H9 (cell line): ENCODE data around the gene TMTC2. TPM values are rescaled to one million over a fixed set of nuclear protein-coding genes. Genes with fewer than 3 reads are reported as not detected.

Experiments used
- DNase-seq: peaks from one replicate; pipeline ENCODE4 v3.0.0-alpha.2; 2017
- H2AFZ ChIP-seq: one replicate; pipeline ENCODE4 v1.6.1; 2013; ENCODE audit warnings: mild to moderate bottlenecking, low read length, control low read depth, moderate library complexity
- H2AK5ac ChIP-seq: 2 replicates; pipeline ENCODE4 v1.6.1; 2013; ENCODE audit warnings: low read length, control low read depth, mixed read lengths; ENCODE audit not compliant: insufficient read length
- H2BK120ac ChIP-seq: one replicate; pipeline ENCODE4 v1.6.1; 2013; ENCODE audit warnings: low read depth, mild to moderate bottlenecking, low read length, control low read depth, inconsistent platforms; ENCODE audit not compliant: poor library complexity, severe bottlenecking
- H2BK12ac ChIP-seq: 2 replicates; pipeline ENCODE4 v1.6.1; 2013; ENCODE audit warnings: low read length, control low read depth, mixed read lengths, low read depth; ENCODE audit not compliant: insufficient read length
- H2BK15ac ChIP-seq: 2 replicates; pipeline ENCODE4 v1.6.1; 2013; ENCODE audit warnings: low read depth, low read length, control low read depth
- H2BK20ac ChIP-seq: one replicate; pipeline ENCODE4 v1.6.1; 2013; ENCODE audit warnings: low read depth, mild to moderate bottlenecking, low read length, control low read depth, inconsistent platforms; ENCODE audit not compliant: poor library complexity, severe bottlenecking
- H2BK5ac ChIP-seq: 2 replicates; pipeline ENCODE4 v1.6.1; 2013; ENCODE audit warnings: low read length, control low read depth, mixed read lengths; ENCODE audit not compliant: insufficient read length
- H3K14ac ChIP-seq: 2 replicates; pipeline ENCODE4 v1.6.1; 2013; ENCODE audit warnings: low read length, control low read depth; ENCODE audit not compliant: insufficient read depth
- H3K18ac ChIP-seq: 2 replicates; pipeline ENCODE4 v1.6.1; 2013; ENCODE audit warnings: low read depth, mild to moderate bottlenecking, mixed read lengths, low read length, control low read depth; ENCODE audit not compliant: insufficient read length
- H3K23ac ChIP-seq: 2 replicates; pipeline ENCODE4 v1.6.1; 2013; ENCODE audit warnings: low read length, control low read depth, mixed read lengths, low read depth; ENCODE audit not compliant: insufficient read length
- H3K23me2 ChIP-seq: 2 replicates; pipeline ENCODE4 v1.6.1; 2013; ENCODE audit warnings: low read depth, mild to moderate bottlenecking, mixed read lengths, low read length, control low read depth; ENCODE audit not compliant: insufficient read length, poor library complexity, severe bottlenecking
- H3K27ac ChIP-seq: 2 replicates; pipeline ENCODE4 v1.5.1; 2013; ENCODE audit warnings: low read length, control low read depth, mixed read lengths, low read depth; ENCODE audit not compliant: insufficient read length
- H3K27me3 ChIP-seq: 2 replicates; pipeline ENCODE4 v1.6.1; 2013; ENCODE audit warnings: low read length, control low read depth, inconsistent platforms; ENCODE audit not compliant: insufficient read depth
- H3K4ac ChIP-seq: 2 replicates; pipeline ENCODE4 v1.6.1; 2013; ENCODE audit warnings: low read depth, mild to moderate bottlenecking, control low read depth, inconsistent platforms, low read length, moderate library complexity
- H3K4me1 ChIP-seq: 2 replicates; pipeline ENCODE4 v1.6.1; 2013; ENCODE audit warnings: low read length, control low read depth, inconsistent platforms; ENCODE audit not compliant: insufficient read depth
- H3K4me2 ChIP-seq: 2 replicates; pipeline ENCODE4 v1.6.1; 2013; ENCODE audit warnings: low read length, control low read depth, mixed read lengths; ENCODE audit not compliant: insufficient read length, insufficient read depth
- H3K56ac ChIP-seq: 2 replicates; pipeline ENCODE4 v1.6.1; 2013; ENCODE audit warnings: low read depth, mild to moderate bottlenecking, mixed read lengths, low read length, control low read depth; ENCODE audit not compliant: insufficient read length
- H3K79me1 ChIP-seq: 2 replicates; pipeline ENCODE4 v1.6.1; 2013; ENCODE audit warnings: low read depth, mild to moderate bottlenecking, moderate library complexity, low read length, control low read depth, inconsistent platforms; ENCODE audit not compliant: insufficient read depth, poor library complexity, severe bottlenecking
- H3K79me2 ChIP-seq: 2 replicates; pipeline ENCODE4 v1.6.1; 2013; ENCODE audit warnings: low read length, control low read depth, inconsistent platforms; ENCODE audit not compliant: insufficient read depth
- H3K9ac ChIP-seq: 2 replicates; pipeline ENCODE4 v1.6.1; 2013; ENCODE audit warnings: low read length, control low read depth, mixed read lengths; ENCODE audit not compliant: insufficient read length; ENCODE audit errors: extremely low read depth
- H3K9me3 ChIP-seq: one replicate; pipeline ENCODE4 v1.6.1; 2013; ENCODE audit warnings: low read depth, low read length, inconsistent platforms; ENCODE audit not compliant: control insufficient read depth
- H3T11ph ChIP-seq: one replicate; pipeline ENCODE4 v1.6.1; 2013; ENCODE audit warnings: mild to moderate bottlenecking, low read length, control low read depth, inconsistent platforms
- H4K20me1 ChIP-seq: one replicate; pipeline ENCODE4 v1.6.1; 2013; ENCODE audit not compliant: control insufficient read depth, insufficient read length, insufficient read depth
- H4K5ac ChIP-seq: 2 replicates; pipeline ENCODE4 v1.6.1; 2013; ENCODE audit warnings: low read depth, mild to moderate bottlenecking, mixed read lengths, low read length, control low read depth; ENCODE audit not compliant: insufficient read length
- H4K8ac ChIP-seq: replicated peaks from 2 replicates; pipeline ENCODE4 v1.6.1; 2013; ENCODE audit warnings: low read length, control low read depth, mixed read lengths, low read depth; ENCODE audit not compliant: insufficient read length
- H4K91ac ChIP-seq: 2 replicates; pipeline ENCODE4 v1.6.1; 2013; ENCODE audit warnings: low read depth, mild to moderate bottlenecking, moderate library complexity, mixed read lengths, low read length, control low read depth; ENCODE audit not compliant: insufficient read length
- H3K27ac Mint-ChIP-seq, 3 experiments: 2 replicates in 2 of 3; 3 replicates in 1 of 3; pipeline ENCODE4 v1.8.0; 2020 to 2021; ENCODE audit warnings: mixed read lengths in 3 of 3, mild to moderate bottlenecking in 1 of 3, moderate library complexity in 1 of 3
- H3K27me3 Mint-ChIP-seq: 2 replicates; pipeline ENCODE4 v1.8.0; 2021; ENCODE audit warnings: low read depth, mild to moderate bottlenecking, moderate library complexity, mixed read lengths
- H3K36me3 Mint-ChIP-seq, 3 experiments: 2 replicates in 2 of 3; 3 replicates in 1 of 3; pipeline ENCODE4 v1.8.0; 2020 to 2021; ENCODE audit warnings: low read depth in 3 of 3, mixed read lengths in 3 of 3; ENCODE audit not compliant: insufficient read depth in 1 of 3
- H3K4me1 Mint-ChIP-seq, 2 experiments: 2 replicates each; pipeline ENCODE4 v1.8.0; 2020; ENCODE audit warnings: mixed read lengths in 2 of 2
- H3K4me3 Mint-ChIP-seq, 2 experiments: 2 replicates in 1 of 2; 3 replicates in 1 of 2; pipeline ENCODE4 v1.8.0; 2020 to 2021; ENCODE audit warnings: mild to moderate bottlenecking in 2 of 2, mixed read lengths in 2 of 2, moderate library complexity in 1 of 2
- H3K9me3 Mint-ChIP-seq, 2 experiments: 2 replicates in 1 of 2; 3 replicates in 1 of 2; pipeline ENCODE4 v1.8.0; 2020; ENCODE audit warnings: mild to moderate bottlenecking in 2 of 2, mixed read lengths in 2 of 2, moderate library complexity in 1 of 2
- WGBS: extraction: QIAGEN DNeasy Blood & Tissue Kit; methylation state at CpG from one replicate; pipeline ENCODE4 v1.1.7; 2013; ENCODE audit warnings: missing lambda C conversion rate, low lambda C conversion rate, mixed read lengths; ENCODE audit not compliant: insufficient read length; ENCODE audit errors: extremely low coverage; 5-methylcytosine and 5-hydroxymethylcytosine counted together
- total RNA-seq: library from RNA; stranded (reverse); gene quantifications from 2 replicates; pipeline ENCODE4 v1.2.1, GENCODE V29; 2021
- TF ChIP-seq, protein P1 (sequence below): fragments of 200-600 bp; sonication (generic); conservative IDR thresholded peaks from 3 replicates; pipeline ENCODE4 v1.8.0; 2021; ENCODE audit warnings: antibody characterized with exemption, mild to moderate bottlenecking

Gene TMTC2
- total RNA-seq, 1 experiment from 2014 or later, result 3.1 TPM

DNA sequence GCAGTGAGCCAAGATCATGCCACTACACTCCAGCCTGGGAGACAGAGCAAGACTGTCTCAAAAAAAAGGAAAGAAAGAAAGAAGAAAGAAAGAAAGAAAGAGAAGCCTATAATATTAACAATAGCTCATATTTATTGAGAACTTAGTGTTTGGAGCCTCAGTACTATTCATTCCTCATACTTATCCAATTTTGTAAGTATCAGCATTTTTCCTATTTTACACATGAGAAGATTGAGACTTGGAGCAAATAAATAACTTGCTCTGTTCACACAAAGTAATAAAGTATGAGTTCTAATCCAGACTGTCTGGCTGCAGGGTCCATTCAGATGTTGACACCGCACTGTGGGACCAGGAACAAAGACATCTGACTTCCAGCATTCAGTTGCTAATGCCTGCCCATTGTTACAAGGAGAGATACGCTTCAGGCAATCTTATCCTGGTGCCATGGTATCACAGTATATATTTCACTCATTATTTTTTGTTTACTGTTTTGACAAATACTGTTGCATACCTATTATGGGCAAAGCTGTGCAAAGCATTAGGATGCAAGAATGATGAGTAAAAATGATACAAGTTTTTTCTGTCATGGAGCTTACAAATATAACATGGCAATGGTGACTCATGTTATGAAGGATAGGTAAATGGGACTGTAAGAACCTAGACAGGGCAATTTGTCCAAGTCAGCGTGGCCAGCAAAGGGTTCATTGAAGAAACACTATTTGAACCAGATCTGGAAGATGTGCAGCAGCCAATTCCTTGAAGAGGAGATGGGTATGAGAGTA is 21.4 kb upstream of the TMTC2 start:
- Histone ChIP-seq H2AK5ac (no peak overlapping the region), H3K79me1 (no peaks in the 10 kb centered on the region), H3K23me2 (no peaks in the 10 kb centered on the region), H2BK12ac (no peak overlapping the region), H3K14ac (no peak overlapping the region), H3K4ac (no peak overlapping the region), H2AFZ (no peak overlapping the region), H4K20me1 (no peaks in the 10 kb centered on the region), H3K79me2 (no peaks in the 10 kb centered on the region), H3T11ph (no peak overlapping the region), H3K18ac (no peak overlapping the region), H3K27ac (no peak overlapping the region), H2BK20ac (no peak overlapping the region), H2BK15ac (no peak overlapping the region), H4K5ac (no peak overlapping the region), H3K27me3 (no peaks in the 10 kb centered on the region), H2BK5ac (no peak overlapping the region), H3K56ac (no peak overlapping the region), H3K9ac (no peak overlapping the region), H2BK120ac (no peak overlapping the region), H4K91ac (no peak overlapping the region), H3K9me3 (no peaks in the 10 kb centered on the region), H4K8ac (no peak overlapping the region), H3K23ac (no peak overlapping the region), H3K4me1 (peaks cover 3% of the 10 kb centered on the region; the same call in 1 of the 2 replicates), H3K4me2 (no peak overlapping the region)
- DNase-seq, result peak; percentile 46
- Mint-ChIP-seq H3K27ac (no peak overlapping the region; a peak in 1 of 7 replicates), H3K4me3 (no peak overlapping the region), H3K4me1 (peaks cover 27 to 36% of the 10 kb centered on the region in 2 experiments), H3K9me3 (no peaks in the 10 kb centered on the region; a peak in 1 of 5 replicates), H3K27me3 (no peaks in the 10 kb centered on the region; the same call in none of the 2 replicates), H3K36me3 (0 out of 7 replicates have a peak, but pooled peaks cover 0 to 2% (median 0%) of the 10 kb centered on the region in 3 experiments)
- WGBS, result no CpG with 5 or more reads among the region's 3 CpGs
- TF ChIP-seq, protein P1, sequence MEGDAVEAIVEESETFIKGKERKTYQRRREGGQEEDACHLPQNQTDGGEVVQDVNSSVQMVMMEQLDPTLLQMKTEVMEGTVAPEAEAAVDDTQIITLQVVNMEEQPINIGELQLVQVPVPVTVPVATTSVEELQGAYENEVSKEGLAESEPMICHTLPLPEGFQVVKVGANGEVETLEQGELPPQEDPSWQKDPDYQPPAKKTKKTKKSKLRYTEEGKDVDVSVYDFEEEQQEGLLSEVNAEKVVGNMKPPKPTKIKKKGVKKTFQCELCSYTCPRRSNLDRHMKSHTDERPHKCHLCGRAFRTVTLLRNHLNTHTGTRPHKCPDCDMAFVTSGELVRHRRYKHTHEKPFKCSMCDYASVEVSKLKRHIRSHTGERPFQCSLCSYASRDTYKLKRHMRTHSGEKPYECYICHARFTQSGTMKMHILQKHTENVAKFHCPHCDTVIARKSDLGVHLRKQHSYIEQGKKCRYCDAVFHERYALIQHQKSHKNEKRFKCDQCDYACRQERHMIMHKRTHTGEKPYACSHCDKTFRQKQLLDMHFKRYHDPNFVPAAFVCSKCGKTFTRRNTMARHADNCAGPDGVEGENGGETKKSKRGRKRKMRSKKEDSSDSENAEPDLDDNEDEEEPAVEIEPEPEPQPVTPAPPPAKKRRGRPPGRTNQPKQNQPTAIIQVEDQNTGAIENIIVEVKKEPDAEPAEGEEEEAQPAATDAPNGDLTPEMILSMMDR, result no peak
